HCT116 (cell line): ENCODE results near the gene HHAT.

Experiments
- EGR1 ChIP-seq: IDR thresholded peaks from 2 replicates; pipeline ENCODE4 v1.6.1; 2012; ENCODE audit warnings: low read depth
- JUND ChIP-seq: IDR thresholded peaks from 2 replicates; pipeline ENCODE4 v1.6.1; 2012
- POLR2A ChIP-seq: IDR thresholded peaks from 2 replicates; pipeline ENCODE4 v1.7.0; 2011; ENCODE audit warnings: borderline replicate concordance; ENCODE audit not compliant: insufficient read depth, insufficient read length; ENCODE audit errors: extremely low read depth
- YY1 ChIP-seq: IDR thresholded peaks from 2 replicates; pipeline ENCODE4 v1.6.1; 2011; ENCODE audit warnings: low read length, low read depth, moderate library complexity, mild to moderate bottlenecking; ENCODE audit not compliant: insufficient replicate concordance; ENCODE audit errors: extremely low read depth
- TF ChIP-seq, protein P1 (sequence below), 3 experiments: fragments of 200-600 bp in 1 of 3; sonication (generic) in 1 of 3; IDR thresholded peaks in 2 of 3; conservative IDR thresholded peaks in 1 of 3; 2 replicates each; pipeline ENCODE4 v1.5.1; 2012 to 2017; ENCODE audit warnings: low read depth in 2 of 3, low read length in 2 of 3, antibody characterized with exemption in 1 of 3, borderline replicate concordance in 1 of 3, control low read depth in 1 of 3, mild to moderate bottlenecking in 1 of 3, mixed read lengths in 1 of 3, mixed run types in 1 of 3, moderate library complexity in 1 of 3; ENCODE audit not compliant: insufficient read depth in 1 of 3

GRCh38 chr1:210398466-210398865 lies 69.8 kb downstream of the HHAT start:
- no peak for TF ChIP-seq POLR2A
- TF ChIP-seq, protein P1, sequence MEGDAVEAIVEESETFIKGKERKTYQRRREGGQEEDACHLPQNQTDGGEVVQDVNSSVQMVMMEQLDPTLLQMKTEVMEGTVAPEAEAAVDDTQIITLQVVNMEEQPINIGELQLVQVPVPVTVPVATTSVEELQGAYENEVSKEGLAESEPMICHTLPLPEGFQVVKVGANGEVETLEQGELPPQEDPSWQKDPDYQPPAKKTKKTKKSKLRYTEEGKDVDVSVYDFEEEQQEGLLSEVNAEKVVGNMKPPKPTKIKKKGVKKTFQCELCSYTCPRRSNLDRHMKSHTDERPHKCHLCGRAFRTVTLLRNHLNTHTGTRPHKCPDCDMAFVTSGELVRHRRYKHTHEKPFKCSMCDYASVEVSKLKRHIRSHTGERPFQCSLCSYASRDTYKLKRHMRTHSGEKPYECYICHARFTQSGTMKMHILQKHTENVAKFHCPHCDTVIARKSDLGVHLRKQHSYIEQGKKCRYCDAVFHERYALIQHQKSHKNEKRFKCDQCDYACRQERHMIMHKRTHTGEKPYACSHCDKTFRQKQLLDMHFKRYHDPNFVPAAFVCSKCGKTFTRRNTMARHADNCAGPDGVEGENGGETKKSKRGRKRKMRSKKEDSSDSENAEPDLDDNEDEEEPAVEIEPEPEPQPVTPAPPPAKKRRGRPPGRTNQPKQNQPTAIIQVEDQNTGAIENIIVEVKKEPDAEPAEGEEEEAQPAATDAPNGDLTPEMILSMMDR (IDR thresholded peaks at IDR 0.05 in 2 of 3, conservative IDR thresholded peaks at IDR 0.05 in 1 of 3; ENCODE audit: borderline replicate concordance in 1 of 3, insufficient read depth in 1 of 3, low read depth in 2 of 3, low read length in 2 of 3): no peak
- TF ChIP-seq JUND: no peak
- no peak for TF ChIP-seq YY1
- no peak for TF ChIP-seq EGR1
